Measurements from ENCODE around the gene HES5.
A peak's percentile ranks its signal among the peaks of the same experiment; 100 is the strongest.
"Not testable (repeated sequence)": the region's sequence is repeated elsewhere in the genome, so short reads cannot be mapped to it uniquely, and the experiment has no call there.

HES5 gene

GRCh38 chr1:2549367-2550029 lies 19.4 kb upstream of the HES5 start:
- not testable (repeated sequence) for DNase-seq (ENCODE audit: insufficient read length, low spot score); FAIRE-seq

- no peak for FAIRE-seq
- peak; percentile 71 for DNase-seq (ENCODE audit: insufficient read length, low spot score)
Measured at GRCh38 chr1:2548068-2548589, 18.1 kb upstream of the HES5 start.

GRCh38 chr1:2547210-2548067 lies 17.4 kb upstream of the HES5 start:
- DNase-seq (ENCODE audit: insufficient read length, low spot score): no peak
- FAIRE-seq: no peak

GRCh38 chr1:2546515-2547209 lies 16.6 kb upstream of the HES5 start:
- FAIRE-seq (peak; percentile 74), DNase-seq (ENCODE audit: insufficient read length, low spot score) (peak; percentile 89)

GRCh38 chr1:2545754-2546514 lies 15.9 kb upstream of the HES5 start:
- FAIRE-seq: peak; percentile 75
- peak; percentile 92 for DNase-seq (ENCODE audit: insufficient read length, low spot score)

GRCh38 chr1:2544875-2545640 lies 15.0 kb upstream of the HES5 start:
- no peak for FAIRE-seq
- DNase-seq (ENCODE audit: insufficient read length, low spot score): no peak

GRCh38 chr1:2544093-2544874 lies 14.2 kb upstream of the HES5 start:
- FAIRE-seq (no peak), DNase-seq (ENCODE audit: insufficient read length, low spot score) (no peak)

- DNase-seq (ENCODE audit: insufficient read length, low spot score) (no peak), FAIRE-seq (no peak)
Measured at GRCh38 chr1:2543543-2544092, 13.6 kb upstream of the HES5 start.

- FAIRE-seq: no peak
- DNase-seq (ENCODE audit: insufficient read length, low spot score): no peak
Measured at GRCh38 chr1:2542246-2542915, 12.3 kb upstream of the HES5 start.

- DNase-seq (ENCODE audit: insufficient read length, low spot score) (no peak), FAIRE-seq (no peak)
Measured at GRCh38 chr1:2541619-2542245, 11.7 kb upstream of the HES5 start.

GRCh38 chr1:2540816-2541492 lies 10.9 kb upstream of the HES5 start:
- no peak for FAIRE-seq
- DNase-seq (ENCODE audit: insufficient read length, low spot score): no peak

GRCh38 chr1:2539312-2539907 lies 9.3 kb upstream of the HES5 start:
- FAIRE-seq (no peak), DNase-seq (ENCODE audit: insufficient read length, low spot score) (no peak)

- FAIRE-seq: no peak
- DNase-seq (ENCODE audit: insufficient read length, low spot score): no peak
Measured at GRCh38 chr1:2538872-2539271, 8.8 kb upstream of the HES5 start.

- no peak for FAIRE-seq
- DNase-seq (ENCODE audit: insufficient read length, low spot score): no peak
Measured at GRCh38 chr1:2538376-2538775, 8.3 kb upstream of the HES5 start.

- no peak for DNase-seq (ENCODE audit: insufficient read length, low spot score)
- no peak for FAIRE-seq
Measured at GRCh38 chr1:2537784-2538115, 7.7 kb upstream of the HES5 start.

- FAIRE-seq (no peak), DNase-seq (ENCODE audit: insufficient read length, low spot score) (no peak)
Measured at GRCh38 chr1:2535981-2536380, 5.9 kb upstream of the HES5 start.

GRCh38 chr1:2535455-2535854 lies 5.4 kb upstream of the HES5 start:
- DNase-seq (ENCODE audit: insufficient read length, low spot score) (no peak), FAIRE-seq (no peak)
